WTC11 (cell line): Measurements from ENCODE around the gene CEBPE.

Experiments used
- ATF1 ChIP-seq: sonication (generic); formaldehyde crosslinking; IDR thresholded peaks from 2 replicates; pipeline ENCODE4 v1.8.1; 2023; ENCODE audit warnings: mild to moderate bottlenecking, moderate library complexity, missing genetic modification reagents
- ETV6 ChIP-seq: sonication (generic); formaldehyde crosslinking; IDR thresholded peaks from 2 replicates; pipeline ENCODE4 v1.8.1; 2022; ENCODE audit warnings: mild to moderate bottlenecking, missing genetic modification reagents
- JUN ChIP-seq: sonication (generic); formaldehyde crosslinking; IDR thresholded peaks from 2 replicates; pipeline ENCODE4 v1.8.0; 2023; ENCODE audit warnings: mild to moderate bottlenecking, missing genetic modification reagents
- TEAD4 ChIP-seq: sonication (generic); formaldehyde crosslinking; IDR thresholded peaks from 2 replicates; pipeline ENCODE4 v1.8.0; 2022; ENCODE audit warnings: mild to moderate bottlenecking, missing genetic modification reagents
- ZNF317 ChIP-seq: sonication (generic); formaldehyde crosslinking; IDR thresholded peaks from 2 replicates; pipeline ENCODE4 v1.8.1; 2023; ENCODE audit warnings: low read depth, mild to moderate bottlenecking, moderate library complexity, missing genetic modification reagents, borderline replicate concordance
- TF ChIP-seq, protein P1 (sequence below): fragments of 200-600 bp; IDR thresholded peaks from 2 replicates; pipeline ENCODE4 v1.8.0; 2022; ENCODE audit warnings: antibody characterized with exemption
- TF ChIP-seq, protein P2 (sequence below): sonication (generic); formaldehyde crosslinking; IDR thresholded peaks from 2 replicates; pipeline ENCODE4 v1.8.1; 2023; ENCODE audit warnings: mild to moderate bottlenecking, moderate library complexity, missing genetic modification reagents
- TF ChIP-seq, protein P3 (sequence below): sonication (generic); formaldehyde crosslinking; IDR thresholded peaks from 2 replicates; pipeline ENCODE4 v1.8.1; 2023; ENCODE audit warnings: mild to moderate bottlenecking, missing genetic modification reagents

DNA sequence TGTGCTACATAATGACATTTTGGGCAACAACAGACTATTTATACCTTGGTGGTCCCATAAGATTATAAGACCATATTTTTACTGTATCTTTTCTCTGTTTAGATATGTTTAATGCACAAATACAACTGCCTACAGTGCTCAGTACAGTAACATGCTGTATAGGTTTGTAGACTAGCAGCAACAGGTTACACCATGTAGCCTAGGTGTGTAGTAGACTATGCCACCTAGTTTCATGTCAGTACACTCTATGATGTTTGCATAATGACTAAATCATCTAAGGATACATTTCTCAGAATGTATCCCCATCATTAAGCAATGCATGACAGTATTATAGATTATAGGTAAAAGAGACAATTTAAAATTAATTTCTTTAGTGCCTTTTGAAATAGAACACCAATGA lies 30.7 kb upstream of the CEBPE start:
- TF ChIP-seq ZNF317 (CRISPR knock-in tag) (no peak), JUN (CRISPR knock-in tag) (no peak), ATF1 (CRISPR knock-in tag) (no peak), TEAD4 (CRISPR knock-in tag) (no peak), ETV6 (no peak)
- TF ChIP-seq, protein P1, sequence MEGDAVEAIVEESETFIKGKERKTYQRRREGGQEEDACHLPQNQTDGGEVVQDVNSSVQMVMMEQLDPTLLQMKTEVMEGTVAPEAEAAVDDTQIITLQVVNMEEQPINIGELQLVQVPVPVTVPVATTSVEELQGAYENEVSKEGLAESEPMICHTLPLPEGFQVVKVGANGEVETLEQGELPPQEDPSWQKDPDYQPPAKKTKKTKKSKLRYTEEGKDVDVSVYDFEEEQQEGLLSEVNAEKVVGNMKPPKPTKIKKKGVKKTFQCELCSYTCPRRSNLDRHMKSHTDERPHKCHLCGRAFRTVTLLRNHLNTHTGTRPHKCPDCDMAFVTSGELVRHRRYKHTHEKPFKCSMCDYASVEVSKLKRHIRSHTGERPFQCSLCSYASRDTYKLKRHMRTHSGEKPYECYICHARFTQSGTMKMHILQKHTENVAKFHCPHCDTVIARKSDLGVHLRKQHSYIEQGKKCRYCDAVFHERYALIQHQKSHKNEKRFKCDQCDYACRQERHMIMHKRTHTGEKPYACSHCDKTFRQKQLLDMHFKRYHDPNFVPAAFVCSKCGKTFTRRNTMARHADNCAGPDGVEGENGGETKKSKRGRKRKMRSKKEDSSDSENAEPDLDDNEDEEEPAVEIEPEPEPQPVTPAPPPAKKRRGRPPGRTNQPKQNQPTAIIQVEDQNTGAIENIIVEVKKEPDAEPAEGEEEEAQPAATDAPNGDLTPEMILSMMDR = no peak
- TF ChIP-seq, protein P2, sequence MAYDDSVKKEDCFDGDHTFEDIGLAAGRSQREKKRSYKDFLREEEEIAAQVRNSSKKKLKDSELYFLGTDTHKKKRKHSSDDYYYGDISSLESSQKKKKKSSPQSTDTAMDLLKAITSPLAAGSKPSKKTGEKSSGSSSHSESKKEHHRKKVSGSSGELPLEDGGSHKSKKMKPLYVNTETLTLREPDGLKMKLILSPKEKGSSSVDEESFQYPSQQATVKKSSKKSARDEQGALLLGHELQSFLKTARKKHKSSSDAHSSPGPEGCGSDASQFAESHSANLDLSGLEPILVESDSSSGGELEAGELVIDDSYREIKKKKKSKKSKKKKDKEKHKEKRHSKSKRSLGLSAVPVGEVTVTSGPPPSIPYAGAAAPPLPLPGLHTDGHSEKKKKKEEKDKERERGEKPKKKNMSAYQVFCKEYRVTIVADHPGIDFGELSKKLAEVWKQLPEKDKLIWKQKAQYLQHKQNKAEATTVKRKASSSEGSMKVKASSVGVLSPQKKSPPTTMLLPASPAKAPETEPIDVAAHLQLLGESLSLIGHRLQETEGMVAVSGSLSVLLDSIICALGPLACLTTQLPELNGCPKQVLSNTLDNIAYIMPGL (CRISPR knock-in tag) = no peak
- TF ChIP-seq, protein P3, sequence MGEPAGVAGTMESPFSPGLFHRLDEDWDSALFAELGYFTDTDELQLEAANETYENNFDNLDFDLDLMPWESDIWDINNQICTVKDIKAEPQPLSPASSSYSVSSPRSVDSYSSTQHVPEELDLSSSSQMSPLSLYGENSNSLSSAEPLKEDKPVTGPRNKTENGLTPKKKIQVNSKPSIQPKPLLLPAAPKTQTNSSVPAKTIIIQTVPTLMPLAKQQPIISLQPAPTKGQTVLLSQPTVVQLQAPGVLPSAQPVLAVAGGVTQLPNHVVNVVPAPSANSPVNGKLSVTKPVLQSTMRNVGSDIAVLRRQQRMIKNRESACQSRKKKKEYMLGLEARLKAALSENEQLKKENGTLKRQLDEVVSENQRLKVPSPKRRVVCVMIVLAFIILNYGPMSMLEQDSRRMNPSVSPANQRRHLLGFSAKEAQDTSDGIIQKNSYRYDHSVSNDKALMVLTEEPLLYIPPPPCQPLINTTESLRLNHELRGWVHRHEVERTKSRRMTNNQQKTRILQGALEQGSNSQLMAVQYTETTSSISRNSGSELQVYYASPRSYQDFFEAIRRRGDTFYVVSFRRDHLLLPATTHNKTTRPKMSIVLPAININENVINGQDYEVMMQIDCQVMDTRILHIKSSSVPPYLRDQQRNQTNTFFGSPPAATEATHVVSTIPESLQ (CRISPR knock-in tag) = no peak
